HEK293 (cell line): ENCODE measurements around the gene ZBTB5.

Experiments
- ATF2 ChIP-seq: fragments of 450-650 bp; formaldehyde crosslinking; IDR thresholded peaks from 2 replicates; pipeline ENCODE4 v1.5.1; 2016; ENCODE audit warnings: missing biosample characterization, missing genetic modification characterization, low read depth
- CTCF ChIP-seq: fragments of 450-650 bp; formaldehyde crosslinking; IDR thresholded peaks from 2 replicates; pipeline ENCODE4 v1.5.1; 2016; ENCODE audit warnings: missing biosample characterization, missing genetic modification characterization
- OSR2 ChIP-seq: fragments of 450-650 bp; formaldehyde crosslinking; IDR thresholded peaks from 2 replicates; pipeline ENCODE4 v1.5.1; 2016; ENCODE audit warnings: missing biosample characterization, missing genetic modification characterization
- PRDM2 ChIP-seq: fragments of 450-650 bp; formaldehyde crosslinking; IDR thresholded peaks from 2 replicates; pipeline ENCODE4 v1.5.1; 2016; ENCODE audit warnings: missing biosample characterization, missing genetic modification characterization, borderline replicate concordance
- ZBTB8A ChIP-seq: fragments of 450-650 bp; formaldehyde crosslinking; IDR thresholded peaks from 2 replicates; pipeline ENCODE4 v1.5.1; 2016; ENCODE audit warnings: missing biosample characterization, missing genetic modification characterization
- ZFP3 ChIP-seq: fragments of 450-650 bp; formaldehyde crosslinking; IDR thresholded peaks from 2 replicates; pipeline ENCODE4 v1.5.1; 2016; ENCODE audit warnings: low read depth, missing biosample characterization, missing genetic modification characterization
- ZNF274 ChIP-seq, 2 experiments: fragments of 200-500 bp in 1 of 2; fragments of 450-650 bp in 1 of 2; sonication (Bioruptor generic) in 1 of 2; formaldehyde crosslinking in 1 of 2; IDR thresholded peaks; 2 replicates each; pipeline versions ENCODE4 v1.5.1 to v1.6.1; 2014 to 2016; ENCODE audit warnings: borderline replicate concordance in 1 of 2, inconsistent platforms in 1 of 2, low read length in 1 of 2, missing biosample characterization in 1 of 2, missing genetic modification characterization in 1 of 2
- ZNF362 ChIP-seq: fragments of 450-650 bp; formaldehyde crosslinking; IDR thresholded peaks from 2 replicates; pipeline ENCODE4 v1.5.1; 2016; ENCODE audit warnings: missing biosample characterization, missing genetic modification characterization
- ZNF558 ChIP-seq: fragments of 450-650 bp; formaldehyde crosslinking; IDR thresholded peaks from 2 replicates; pipeline ENCODE4 v1.5.1; 2016; ENCODE audit warnings: missing biosample characterization, missing genetic modification characterization
- ZNF707 ChIP-seq: fragments of 450-650 bp; formaldehyde crosslinking; IDR thresholded peaks from 2 replicates; pipeline ENCODE4 v1.5.1; 2016; ENCODE audit warnings: missing biosample characterization, missing genetic modification characterization

GRCh38 chr9:37437010-37437409, 28.2 kb downstream of the ZBTB5 start:
- no peak for TF ChIP-seq ATF2
- TF ChIP-seq CTCF (tag by site-specific recombination): no peak
- TF ChIP-seq ZNF707 (tag by site-specific recombination): no peak
- no peak for TF ChIP-seq OSR2 (tag by site-specific recombination)
- TF ChIP-seq ZFP3 (tag by site-specific recombination): no peak
- TF ChIP-seq ZNF558 (tag by site-specific recombination): no peak
- TF ChIP-seq ZBTB8A (tag by site-specific recombination): no peak
- no peak for TF ChIP-seq PRDM2 (tag by site-specific recombination)
- TF ChIP-seq ZNF274 (IDR thresholded peaks at IDR 0.05; ENCODE audit: low read length): no peak
- no peak for TF ChIP-seq ZNF274 (tag by site-specific recombination; IDR thresholded peaks at IDR 0.05; ENCODE audit: borderline replicate concordance)
- TF ChIP-seq ZNF362 (tag by site-specific recombination): no peak
